GM23338 (cell line): ENCODE results near the gene ASCL2.

Source experiments
- EZH2 ChIP-seq: fragments of 200-600 bp; sonication (generic); IDR thresholded peaks from one replicate; pipeline ENCODE4 v1.8.0; 2017; ENCODE audit warnings: antibody characterized with exemption, mild to moderate bottlenecking, low read depth; ENCODE audit not compliant: unreplicated experiment
- TF ChIP-seq, protein P1 (sequence below), 2 experiments: fragments of 200-600 bp in 1 of 2; sonication (generic) in 1 of 2; conservative IDR thresholded peaks; 2 replicates each; pipeline versions ENCODE4 v1.5.1 to v1.6.1; 2016 to 2017; ENCODE audit warnings: antibody characterized with exemption in 2 of 2, low read depth in 2 of 2, mild to moderate bottlenecking in 2 of 2, moderate library complexity in 1 of 2
- TF ChIP-seq, protein P2 (sequence below): fragments of 250-450 bp; sonication (Bioruptor Pico); IDR thresholded peaks from 2 replicates; pipeline ENCODE4 v1.5.0; 2020; ENCODE audit warnings: mild to moderate bottlenecking, moderate library complexity

DNA sequence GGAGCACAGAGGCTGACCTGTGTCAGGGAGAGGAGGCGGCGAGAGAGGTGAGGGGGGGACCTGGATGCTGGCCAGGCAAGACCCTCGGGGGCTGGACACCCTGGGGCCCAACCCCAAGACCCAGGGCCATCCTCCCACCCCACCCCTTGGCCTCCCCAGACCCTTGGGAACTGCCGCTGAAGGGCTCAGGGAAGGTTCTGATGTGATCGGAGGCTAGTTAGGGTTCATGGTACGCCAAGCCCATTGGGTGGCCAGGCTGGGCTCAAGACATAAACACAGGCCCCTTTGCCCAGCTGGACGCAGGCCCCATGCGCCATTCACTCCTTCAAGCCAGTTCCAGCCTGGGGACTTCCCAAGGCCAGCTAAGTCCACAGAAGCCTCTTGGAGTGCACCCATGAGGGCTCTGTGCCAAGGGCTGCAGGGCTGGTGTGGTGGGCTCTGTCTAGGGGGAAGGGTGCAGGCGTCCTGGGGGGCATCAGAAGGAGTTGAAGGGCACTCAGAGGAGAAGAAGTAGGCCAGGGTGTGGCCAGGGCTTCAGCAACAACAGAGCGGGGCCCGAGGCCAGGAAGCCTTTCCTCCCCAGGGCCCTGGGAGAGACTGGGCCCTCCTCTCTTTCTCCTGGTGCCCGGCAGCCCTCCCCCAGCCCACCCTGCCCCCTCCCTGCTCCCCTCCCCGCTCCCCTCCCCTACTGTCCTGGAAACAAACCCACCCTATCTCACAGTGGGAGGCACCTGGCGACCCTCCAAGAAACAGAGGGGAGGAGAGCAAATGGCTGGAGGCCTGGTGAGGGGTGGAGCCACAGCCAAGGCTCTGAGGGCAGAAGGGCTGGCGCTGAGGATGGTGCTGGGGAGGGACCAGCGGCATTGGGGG, 44.4 kb upstream of the ASCL2 start:
- TF ChIP-seq, protein P1, sequence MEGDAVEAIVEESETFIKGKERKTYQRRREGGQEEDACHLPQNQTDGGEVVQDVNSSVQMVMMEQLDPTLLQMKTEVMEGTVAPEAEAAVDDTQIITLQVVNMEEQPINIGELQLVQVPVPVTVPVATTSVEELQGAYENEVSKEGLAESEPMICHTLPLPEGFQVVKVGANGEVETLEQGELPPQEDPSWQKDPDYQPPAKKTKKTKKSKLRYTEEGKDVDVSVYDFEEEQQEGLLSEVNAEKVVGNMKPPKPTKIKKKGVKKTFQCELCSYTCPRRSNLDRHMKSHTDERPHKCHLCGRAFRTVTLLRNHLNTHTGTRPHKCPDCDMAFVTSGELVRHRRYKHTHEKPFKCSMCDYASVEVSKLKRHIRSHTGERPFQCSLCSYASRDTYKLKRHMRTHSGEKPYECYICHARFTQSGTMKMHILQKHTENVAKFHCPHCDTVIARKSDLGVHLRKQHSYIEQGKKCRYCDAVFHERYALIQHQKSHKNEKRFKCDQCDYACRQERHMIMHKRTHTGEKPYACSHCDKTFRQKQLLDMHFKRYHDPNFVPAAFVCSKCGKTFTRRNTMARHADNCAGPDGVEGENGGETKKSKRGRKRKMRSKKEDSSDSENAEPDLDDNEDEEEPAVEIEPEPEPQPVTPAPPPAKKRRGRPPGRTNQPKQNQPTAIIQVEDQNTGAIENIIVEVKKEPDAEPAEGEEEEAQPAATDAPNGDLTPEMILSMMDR (conservative IDR thresholded peaks at IDR 0.05; ENCODE audit: low read depth in 2 of 2): no peak
- TF ChIP-seq EZH2: no peak
- TF ChIP-seq, protein P2, sequence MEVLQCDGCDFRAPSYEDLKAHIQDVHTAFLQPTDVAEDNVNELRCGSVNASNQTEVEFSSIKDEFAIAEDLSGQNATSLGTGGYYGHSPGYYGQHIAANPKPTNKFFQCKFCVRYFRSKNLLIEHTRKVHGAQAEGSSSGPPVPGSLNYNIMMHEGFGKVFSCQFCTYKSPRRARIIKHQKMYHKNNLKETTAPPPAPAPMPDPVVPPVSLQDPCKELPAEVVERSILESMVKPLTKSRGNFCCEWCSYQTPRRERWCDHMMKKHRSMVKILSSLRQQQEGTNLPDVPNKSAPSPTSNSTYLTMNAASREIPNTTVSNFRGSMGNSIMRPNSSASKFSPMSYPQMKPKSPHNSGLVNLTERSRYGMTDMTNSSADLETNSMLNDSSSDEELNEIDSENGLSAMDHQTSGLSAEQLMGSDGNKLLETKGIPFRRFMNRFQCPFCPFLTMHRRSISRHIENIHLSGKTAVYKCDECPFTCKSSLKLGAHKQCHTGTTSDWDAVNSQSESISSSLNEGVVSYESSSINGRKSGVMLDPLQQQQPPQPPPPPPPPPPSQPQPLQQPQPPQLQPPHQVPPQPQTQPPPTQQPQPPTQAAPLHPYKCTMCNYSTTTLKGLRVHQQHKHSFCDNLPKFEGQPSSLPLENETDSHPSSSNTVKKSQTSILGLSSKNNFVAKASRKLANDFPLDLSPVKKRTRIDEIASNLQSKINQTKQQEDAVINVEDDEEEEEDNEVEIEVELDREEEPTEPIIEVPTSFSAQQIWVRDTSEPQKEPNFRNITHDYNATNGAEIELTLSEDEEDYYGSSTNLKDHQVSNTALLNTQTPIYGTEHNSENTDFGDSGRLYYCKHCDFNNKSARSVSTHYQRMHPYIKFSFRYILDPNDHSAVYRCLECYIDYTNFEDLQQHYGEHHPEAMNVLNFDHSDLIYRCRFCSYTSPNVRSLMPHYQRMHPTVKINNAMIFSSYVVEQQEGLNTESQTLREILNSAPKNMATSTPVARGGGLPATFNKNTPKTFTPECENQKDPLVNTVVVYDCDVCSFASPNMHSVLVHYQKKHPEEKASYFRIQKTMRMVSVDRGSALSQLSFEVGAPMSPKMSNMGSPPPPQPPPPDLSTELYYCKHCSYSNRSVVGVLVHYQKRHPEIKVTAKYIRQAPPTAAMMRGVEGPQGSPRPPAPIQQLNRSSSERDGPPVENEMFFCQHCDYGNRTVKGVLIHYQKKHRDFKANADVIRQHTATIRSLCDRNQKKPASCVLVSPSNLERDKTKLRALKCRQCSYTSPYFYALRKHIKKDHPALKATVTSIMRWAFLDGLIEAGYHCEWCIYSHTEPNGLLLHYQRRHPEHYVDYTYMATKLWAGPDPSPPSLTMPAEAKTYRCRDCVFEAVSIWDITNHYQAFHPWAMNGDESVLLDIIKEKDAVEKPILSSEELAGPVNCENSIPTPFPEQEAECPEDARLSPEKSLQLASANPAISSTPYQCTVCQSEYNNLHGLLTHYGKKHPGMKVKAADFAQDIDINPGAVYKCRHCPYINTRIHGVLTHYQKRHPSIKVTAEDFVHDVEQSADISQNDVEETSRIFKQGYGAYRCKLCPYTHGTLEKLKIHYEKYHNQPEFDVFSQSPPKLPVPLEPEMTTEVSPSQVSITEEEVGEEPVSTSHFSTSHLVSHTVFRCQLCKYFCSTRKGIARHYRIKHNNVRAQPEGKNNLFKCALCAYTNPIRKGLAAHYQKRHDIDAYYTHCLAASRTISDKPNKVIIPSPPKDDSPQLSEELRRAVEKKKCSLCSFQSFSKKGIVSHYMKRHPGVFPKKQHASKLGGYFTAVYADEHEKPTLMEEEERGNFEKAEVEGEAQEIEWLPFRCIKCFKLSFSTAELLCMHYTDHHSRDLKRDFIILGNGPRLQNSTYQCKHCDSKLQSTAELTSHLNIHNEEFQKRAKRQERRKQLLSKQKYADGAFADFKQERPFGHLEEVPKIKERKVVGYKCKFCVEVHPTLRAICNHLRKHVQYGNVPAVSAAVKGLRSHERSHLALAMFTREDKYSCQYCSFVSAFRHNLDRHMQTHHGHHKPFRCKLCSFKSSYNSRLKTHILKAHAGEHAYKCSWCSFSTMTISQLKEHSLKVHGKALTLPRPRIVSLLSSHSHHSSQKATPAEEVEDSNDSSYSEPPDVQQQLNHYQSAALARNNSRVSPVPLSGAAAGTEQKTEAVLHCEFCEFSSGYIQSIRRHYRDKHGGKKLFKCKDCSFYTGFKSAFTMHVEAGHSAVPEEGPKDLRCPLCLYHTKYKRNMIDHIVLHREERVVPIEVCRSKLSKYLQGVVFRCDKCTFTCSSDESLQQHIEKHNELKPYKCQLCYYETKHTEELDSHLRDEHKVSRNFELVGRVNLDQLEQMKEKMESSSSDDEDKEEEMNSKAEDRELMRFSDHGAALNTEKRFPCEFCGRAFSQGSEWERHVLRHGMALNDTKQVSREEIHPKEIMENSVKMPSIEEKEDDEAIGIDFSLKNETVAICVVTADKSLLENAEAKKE (CRISPR knock-in tag): no peak
